K562 (cell line): ENCODE measurements around the gene ASPG. TPM values are rescaled to one million over a fixed set of nuclear protein-coding genes. Genes with fewer than 3 reads are reported as not detected.

Source experiments
- GTF3C2 ChIP-seq: IDR thresholded peaks from 3 replicates; pipeline ENCODE4 v1.6.1; 2011; ENCODE audit warnings: borderline replicate concordance, mild to moderate bottlenecking, moderate library complexity; ENCODE audit not compliant: insufficient read length; ENCODE audit errors: extremely low read depth
- HNRNPLL ChIP-seq: fragments of 200-400 bp; formaldehyde crosslinking; IDR thresholded peaks from 2 replicates; pipeline ENCODE4 v1.6.1; 2017; ENCODE audit warnings: low read length, low read depth, mild to moderate bottlenecking; ENCODE audit not compliant: poor library complexity, severe bottlenecking
- NFIC ChIP-seq: fragments of 450-650 bp; IDR thresholded peaks from 2 replicates; pipeline ENCODE4 v1.6.1; 2017; ENCODE audit warnings: mild to moderate bottlenecking, inconsistent platforms
- STAT5A ChIP-seq: IDR thresholded peaks from 2 replicates; pipeline ENCODE4 v1.6.1; 2012; ENCODE audit warnings: low read length, inconsistent platforms, borderline replicate concordance
- TAF1 ChIP-seq: IDR thresholded peaks from 2 replicates; pipeline ENCODE4 v1.6.1; 2011; ENCODE audit warnings: mild to moderate bottlenecking, low read length, moderate library complexity; ENCODE audit not compliant: insufficient read depth, control insufficient read depth, severe bottlenecking; ENCODE audit errors: extremely low read depth
- ZNF318 ChIP-seq, 2 experiments: fragments of 450-650 bp; IDR thresholded peaks; 2 replicates each; pipeline ENCODE4 v1.6.1; 2016; ENCODE audit warnings: mild to moderate bottlenecking in 2 of 2, borderline replicate concordance in 1 of 2, low read depth in 1 of 2, moderate library complexity in 1 of 2
- polyA plus RNA-seq, 8 experiments: library from polyadenylated mRNA; depleted of rRNA in 4 of 8; stranded (reverse) in 5 of 8; unstranded in 3 of 8; fragments of >200 nt; fragmentation: Nextera tagmentation in 2 of 8; fragmentation: Illumina TruSeq in 1 of 8; extraction: Ambion mirVana in 2 of 8; extraction: Trizol in 1 of 8; gene quantifications; 2 replicates each; pipeline versions ENCODE4 v1.2.1 to v1.2.3, GENCODE V29; 2011 to 2014; ENCODE audit warnings: inconsistent platforms in 1 of 8, missing spikeins in 1 of 8
- total RNA-seq, 7 experiments: library from RNA; depleted of rRNA in 6 of 7; stranded (reverse); fragments of >200 nt in 6 of 7; fragmentation: Illumina TruSeq in 2 of 7; extraction: Trizol in 2 of 7; gene quantifications; 2 replicates each; pipeline versions ENCODE4 v1.2.1 to v1.2.3, GENCODE V29; 2011 to 2021; ENCODE audit warnings: low replicate concordance in 1 of 7

The ASPG gene
- total and polyA plus RNA-seq, 9 of the 15 experiments (the other 6 are each of a cell fraction or from before 2014, with no cell fraction given) = 0.18 TPM; not detected in 8

GRCh38 chr14:104113631-104114420, 28.3 kb downstream of the ASPG start (continued):
- TF ChIP-seq ZNF318 (IDR thresholded peaks at IDR 0.05; ENCODE audit: borderline replicate concordance in 1 of 2, low read depth in 1 of 2) (no peak), NFIC (no peak), HNRNPLL (no peak), GTF3C2 (no peak), TAF1 (no peak), STAT5A (no peak)
- TF ChIP-seq, all 486 proteins: peak for 0
